Mucosa of descending colon (tissue), 3 donors: ENCODE measurements around the gene ZNF655. TPM values are rescaled to one million over a fixed set of nuclear protein-coding genes. Genes with fewer than 3 reads are reported as not detected.
"Not testable (repeated sequence)": the region's sequence is repeated elsewhere in the genome, so short reads cannot be mapped to it uniquely, and the experiment has no call there.

Experiments used
- ATAC-seq: fragments of 200-7000 bp; cut with Tn5 transposase; one replicate; pipeline ENCODE4 v1.9.1; 2020; ENCODE audit warnings: mild to moderate bottlenecking, moderate library complexity
- DNase-seq, 3 donors: peaks; one replicate each; pipeline ENCODE4 v3.0.0-alpha.2; 2020
- H3K36me3 ChIP-seq: fragments of 200-600 bp; one replicate; pipeline ENCODE4 v1.8.0; 2021; ENCODE audit warnings: low read depth, mild to moderate bottlenecking
- H3K4me1 ChIP-seq: fragments of 200-600 bp; one replicate; pipeline ENCODE4 v1.8.0; 2021; ENCODE audit warnings: low read depth, mild to moderate bottlenecking
- H3K4me3 ChIP-seq: fragments of 200-600 bp; one replicate; pipeline ENCODE4 v1.8.0; 2021; ENCODE audit warnings: mild to moderate bottlenecking
- H3K9me3 ChIP-seq: fragments of 200-600 bp; one replicate; pipeline ENCODE4 v1.8.0; 2021; ENCODE audit warnings: mild to moderate bottlenecking
- CTCF ChIP-seq: fragments of 200-600 bp; IDR thresholded peaks from one replicate; pipeline ENCODE4 v1.8.0; 2022; ENCODE audit warnings: antibody characterized with exemption, mild to moderate bottlenecking
- intact Hi-C, 2 donors: fragments of 100-400 bp; cut with DNase I in 1 of 2; cut with micrococcal nuclease in 1 of 2; formaldehyde crosslinking; loops; one replicate each; pipeline versions ENCODE4 v1.11.0 to v1.11.1; 2022; cut with DNase I, micrococcal nuclease
- total RNA-seq, 3 donors: library from RNA; stranded (reverse); fragmentation: NEBNext Ultra II Directional in 2 of 3; extraction: Animal tissue kit (Norgen Biotek cat#: 25700) in 2 of 3; gene quantifications; one replicate each; pipeline versions ENCODE4 v1.2.1 to v1.2.4, GENCODE V29; 2021 to 2023
- donor health status: DM: no; HTN: no; CAD: no; lungs with moderate emphysema.
- donor health status: DM: no; HTN: no; CAD: no.
- donor health status: DM: no; HTN: yes; CAD: no.

Gene ZNF655
- total RNA-seq, 3 donors from 2014 or later, result 64.4 to 99.0 (median 84.0) TPM

- Histone ChIP-seq H3K4me1 (peaks cover 16% of the 10 kb centered on the region), H3K4me3 (no peak overlapping the region), H3K9me3 (no peaks in the 10 kb centered on the region), H3K36me3 (peaks cover 5% of the 10 kb centered on the region)
- ATAC-seq (no peak), DNase-seq (no peak)
- no peak for TF ChIP-seq CTCF
- intact Hi-C loops, result no loop called here
Observed at GRCh38 chr7:99561737-99562051, 3.3 kb downstream of the ZNF655 start.

GRCh38 chr7:99562114-99562784, 3.8 kb downstream of the ZNF655 start:
- DNase-seq, result no peak
- H3K4me1 ChIP-seq, result peaks cover 11% of the 10 kb centered on the region
- intact Hi-C loops, result no loop called here
- no peaks in the 10 kb centered on the region for H3K9me3 ChIP-seq
- no peak for TF ChIP-seq CTCF
- ATAC-seq, result no peak
- peaks cover 5% of the 10 kb centered on the region for H3K36me3 ChIP-seq
- no peak overlapping the region for H3K4me3 ChIP-seq

GRCh38 chr7:99562832-99563231, 4.4 kb downstream of the ZNF655 start:
- H3K4me1 ChIP-seq, result peaks cover 11% of the 10 kb centered on the region

GRCh38 chr7:99563650-99564049, 5.2 kb downstream of the ZNF655 start:
- H3K9me3 ChIP-seq, result no peaks in the 10 kb centered on the region
- H3K4me1 ChIP-seq, result peaks cover 11% of the 10 kb centered on the region
- DNase-seq (no peak), ATAC-seq (no peak)
- H3K36me3 ChIP-seq, result peaks cover 5% of the 10 kb centered on the region
- TF ChIP-seq CTCF, result no peak
- no peak overlapping the region for H3K4me3 ChIP-seq
- intact Hi-C loops, result no loop called here

More at GRCh38 chr7:99562832-99563231, 4.4 kb downstream of the ZNF655 start:
- Histone ChIP-seq H3K9me3 (no peaks in the 10 kb centered on the region), H3K4me3 (no peak overlapping the region), H3K36me3 (peaks cover 5% of the 10 kb centered on the region)
- intact Hi-C loops, result no loop called here
- DNase-seq, result peak in 1 of 3 donors; percentile 14
- no peak for TF ChIP-seq CTCF
- peak; percentile 38 for ATAC-seq

- DNase-seq, H3K4me3 ChIP-seq, H3K4me1 ChIP-seq, intact Hi-C loops, H3K36me3 ChIP-seq, H3K9me3 ChIP-seq, ATAC-seq: not testable (repeated sequence)
Observed at GRCh38 chr7:99568770-99569169, 10.3 kb downstream of the ZNF655 start.

GRCh38 chr7:99571768-99572167, 13.3 kb downstream of the ZNF655 start:
- intact Hi-C loops, result no loop called here
- TF ChIP-seq CTCF, result no peak
- Histone ChIP-seq H3K9me3 (no peaks in the 10 kb centered on the region), H3K36me3 (no peaks in the 10 kb centered on the region), H3K4me1 (no peaks in the 10 kb centered on the region), H3K4me3 (no peak overlapping the region)
- DNase-seq (no peak), ATAC-seq (no peak)
